ENCODE data around the gene WLS. TPM values are rescaled to one million over a fixed set of nuclear protein-coding genes. Genes with fewer than 3 reads are reported as not detected.

WLS gene
- total and polyA plus RNA-seq, 4 experiments from 2014 or later = not detected

DNA sequence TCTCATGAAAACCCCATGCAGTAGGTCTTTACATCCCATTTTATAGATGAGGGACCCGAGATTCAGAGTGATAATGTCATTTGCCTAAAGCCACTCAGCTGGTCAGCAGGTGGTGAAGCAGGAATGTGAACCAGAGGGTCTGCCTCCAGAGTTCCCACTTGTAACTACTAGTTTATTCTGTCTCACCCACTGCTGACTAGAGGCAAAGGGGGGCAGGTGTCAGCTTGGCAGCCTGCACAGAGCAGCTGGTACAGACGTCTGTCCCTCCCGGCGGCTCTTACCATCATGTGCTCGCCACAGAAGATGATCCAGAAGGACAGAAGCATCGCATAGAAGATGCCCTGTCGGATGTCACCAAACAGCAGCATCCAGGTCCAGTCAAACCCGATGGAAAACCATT, 82.4 kb downstream of the WLS start:
- POLR2A ChIA-PET (ENCODE audit: partially characterized antibody) = no interaction called here
- H3K4me3 ChIP-seq (ENCODE audit: low read length in 2 of 2) = no peak overlapping the region
- H3K4me1 ChIP-seq (ENCODE audit: insufficient read depth, low read length) = no peaks in the 10 kb centered on the region
- Mint-ChIP-seq H3K27me3 (peaks cover 0 to 5% of the 10 kb centered on the region in 2 donors), H3K27ac (no peak overlapping the region), H3K4me1 (no peaks in the 10 kb centered on the region), H3K36me3 (no peaks in the 10 kb centered on the region), H3K9me3 (no peaks in the 10 kb centered on the region), H3K4me3 (no peak overlapping the region)
- H3K36me3 ChIP-seq (ENCODE audit: insufficient read depth, low read length) = no peaks in the 10 kb centered on the region
- CTCF ChIA-PET (ENCODE audit: partially characterized antibody) = no interaction called here
- H3K9me3 ChIP-seq (ENCODE audit: control insufficient read depth in 1 of 2, low read length in 2 of 2) = no peaks in the 10 kb centered on the region
- DNase-seq = no peak
- intact Hi-C loops (cut with micrococcal nuclease) = no loop called here
- no peak overlapping the region for H3K27ac ChIP-seq (ENCODE audit: low read depth, low read length)
- H3K27me3 ChIP-seq (ENCODE audit: insufficient read depth, low read length) = no peaks in the 10 kb centered on the region

DNA sequence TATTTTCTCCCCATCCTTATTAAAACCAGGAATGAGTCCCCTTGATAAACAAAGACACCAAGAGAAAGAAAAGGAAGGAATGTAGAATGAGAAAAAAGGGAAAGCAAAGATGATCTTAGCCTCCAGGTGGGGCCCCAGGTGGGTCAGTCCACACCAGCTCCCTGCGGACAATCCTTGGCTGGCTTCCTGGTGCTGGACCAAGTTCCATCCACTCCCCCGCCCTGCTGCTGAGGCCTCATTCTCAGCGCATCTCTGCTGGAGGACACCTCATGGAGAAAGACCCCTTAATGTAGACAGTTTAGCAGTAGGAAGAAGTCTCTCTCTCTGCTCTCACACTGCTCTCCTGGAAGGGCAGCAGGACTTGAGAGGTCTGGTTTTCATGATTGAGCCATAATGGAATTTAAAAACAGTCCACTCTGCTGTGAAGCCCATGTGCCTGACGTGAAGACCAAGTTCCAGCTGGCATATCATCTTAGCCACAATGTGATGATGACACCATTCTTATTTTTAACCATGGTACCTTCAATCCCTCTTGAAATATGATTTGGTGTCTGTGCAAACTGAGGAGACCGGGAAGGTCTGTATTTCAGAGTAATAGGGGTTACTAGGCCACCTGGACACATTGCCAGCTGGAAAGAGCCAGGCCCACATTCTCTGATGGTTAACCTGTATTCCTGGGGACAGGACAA, 83.1 kb downstream of the WLS start:
- ChIA-PET CTCF (ENCODE audit: partially characterized antibody) (no interaction called here), POLR2A (ENCODE audit: partially characterized antibody) (no interaction called here)
- Histone ChIP-seq H3K4me1 (ENCODE audit: insufficient read depth, low read length) (no peaks in the 10 kb centered on the region), H3K4me3 (ENCODE audit: low read length in 2 of 2) (no peak overlapping the region), H3K36me3 (ENCODE audit: insufficient read depth, low read length) (no peaks in the 10 kb centered on the region), H3K27ac (ENCODE audit: low read depth, low read length) (no peak overlapping the region), H3K9me3 (ENCODE audit: control insufficient read depth in 1 of 2, low read length in 2 of 2) (no peaks in the 10 kb centered on the region), H3K27me3 (ENCODE audit: insufficient read depth, low read length) (no peaks in the 10 kb centered on the region)
- Mint-ChIP-seq H3K36me3 (no peaks in the 10 kb centered on the region), H3K9me3 (no peaks in the 10 kb centered on the region), H3K27ac (no peak overlapping the region), H3K4me1 (no peaks in the 10 kb centered on the region), H3K27me3 (peaks cover 0 to 5% of the 10 kb centered on the region in 2 donors), H3K4me3 (no peak overlapping the region)
- intact Hi-C loops (cut with micrococcal nuclease) = no loop called here
- DNase-seq = no peak

DNA sequence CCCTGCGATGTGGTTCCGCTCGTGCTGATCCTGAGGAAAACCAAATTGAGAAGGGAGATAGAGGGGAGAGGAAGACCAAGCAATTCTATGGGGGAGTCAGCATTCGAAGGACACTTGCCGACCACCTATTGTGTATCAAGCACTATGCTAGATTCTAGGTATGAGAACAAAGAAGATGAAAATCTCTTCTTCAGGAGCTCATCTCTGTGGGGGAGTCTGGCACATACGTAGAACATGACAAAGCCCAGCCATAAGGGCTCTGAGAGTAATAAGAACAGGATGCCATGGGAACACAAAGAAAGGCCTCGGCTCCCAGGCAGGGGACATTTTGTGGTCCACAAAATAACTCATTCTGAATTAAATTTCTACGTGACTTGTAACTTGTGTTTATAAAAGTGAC, 83.7 kb downstream of the WLS start:
- Mint-ChIP-seq H3K9me3 (no peaks in the 10 kb centered on the region), H3K36me3 (no peaks in the 10 kb centered on the region), H3K27me3 (peaks cover 0 to 5% of the 10 kb centered on the region in 2 donors), H3K27ac (no peak overlapping the region), H3K4me3 (no peak overlapping the region), H3K4me1 (no peaks in the 10 kb centered on the region)
- intact Hi-C loops (cut with micrococcal nuclease) = no loop called here
- no peak overlapping the region for H3K4me3 ChIP-seq (ENCODE audit: low read length in 2 of 2)
- CTCF ChIA-PET (ENCODE audit: partially characterized antibody) = no interaction called here
- no peaks in the 10 kb centered on the region for H3K36me3 ChIP-seq (ENCODE audit: insufficient read depth, low read length)
- no peaks in the 10 kb centered on the region for H3K9me3 ChIP-seq (ENCODE audit: control insufficient read depth in 1 of 2, low read length in 2 of 2)
- POLR2A ChIA-PET (ENCODE audit: partially characterized antibody) = no interaction called here
- DNase-seq = no peak
- H3K4me1 ChIP-seq (ENCODE audit: insufficient read depth, low read length) = no peaks in the 10 kb centered on the region
- H3K27ac ChIP-seq (ENCODE audit: low read depth, low read length) = no peak overlapping the region
- no peaks in the 10 kb centered on the region for H3K27me3 ChIP-seq (ENCODE audit: insufficient read depth, low read length)

DNA sequence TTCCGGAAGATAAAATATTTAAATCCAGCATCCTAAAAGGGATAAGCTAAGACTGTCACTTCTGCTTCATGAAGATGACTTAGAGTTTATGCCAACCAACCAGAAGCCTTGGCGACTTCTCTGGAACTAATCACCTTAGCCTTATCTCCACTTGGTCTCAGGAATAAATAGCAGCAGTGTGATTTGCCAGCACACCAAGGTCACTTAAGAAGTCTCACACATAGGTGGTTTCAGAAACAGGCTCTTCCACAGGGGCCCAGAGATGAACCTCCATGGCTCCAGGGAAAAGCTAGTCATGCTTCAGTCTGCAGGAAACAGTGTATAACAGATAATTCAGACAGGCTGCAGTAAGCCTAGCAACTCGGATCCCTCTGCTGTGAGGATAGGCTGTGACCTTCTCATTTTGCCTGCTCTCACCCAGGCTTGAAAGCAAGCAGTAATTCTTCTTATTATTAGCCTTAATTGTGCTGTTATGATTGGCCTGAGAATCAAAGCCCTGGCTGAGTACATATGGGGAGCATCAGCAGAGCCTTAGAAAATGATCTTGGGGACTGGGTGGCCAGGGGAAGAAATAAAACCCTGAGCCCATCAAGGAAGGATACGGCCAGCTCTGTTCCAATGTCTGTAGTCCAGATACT, 84.7 kb downstream of the WLS start:
- DNase-seq = no peak
- H3K4me1 Mint-ChIP-seq = no peaks in the 10 kb centered on the region
- Histone ChIP-seq H3K9me3 (ENCODE audit: control insufficient read depth in 1 of 2, low read length in 2 of 2) (no peaks in the 10 kb centered on the region), H3K4me3 (ENCODE audit: low read length in 2 of 2) (no peak overlapping the region), H3K27ac (ENCODE audit: low read depth, low read length) (no peak overlapping the region), H3K4me1 (ENCODE audit: insufficient read depth, low read length) (no peaks in the 10 kb centered on the region), H3K36me3 (ENCODE audit: insufficient read depth, low read length) (no peaks in the 10 kb centered on the region), H3K27me3 (ENCODE audit: insufficient read depth, low read length) (no peaks in the 10 kb centered on the region)
- no peaks in the 10 kb centered on the region for H3K36me3 Mint-ChIP-seq
- peaks cover 0 to 5% of the 10 kb centered on the region in 2 donors for H3K27me3 Mint-ChIP-seq
- no peak overlapping the region for H3K4me3 Mint-ChIP-seq
- intact Hi-C loops (cut with micrococcal nuclease) = no loop called here
- H3K27ac Mint-ChIP-seq = no peak overlapping the region
- no peaks in the 10 kb centered on the region for H3K9me3 Mint-ChIP-seq
- ChIA-PET POLR2A (ENCODE audit: partially characterized antibody) (no interaction called here), CTCF (ENCODE audit: partially characterized antibody) (no interaction called here)

DNA sequence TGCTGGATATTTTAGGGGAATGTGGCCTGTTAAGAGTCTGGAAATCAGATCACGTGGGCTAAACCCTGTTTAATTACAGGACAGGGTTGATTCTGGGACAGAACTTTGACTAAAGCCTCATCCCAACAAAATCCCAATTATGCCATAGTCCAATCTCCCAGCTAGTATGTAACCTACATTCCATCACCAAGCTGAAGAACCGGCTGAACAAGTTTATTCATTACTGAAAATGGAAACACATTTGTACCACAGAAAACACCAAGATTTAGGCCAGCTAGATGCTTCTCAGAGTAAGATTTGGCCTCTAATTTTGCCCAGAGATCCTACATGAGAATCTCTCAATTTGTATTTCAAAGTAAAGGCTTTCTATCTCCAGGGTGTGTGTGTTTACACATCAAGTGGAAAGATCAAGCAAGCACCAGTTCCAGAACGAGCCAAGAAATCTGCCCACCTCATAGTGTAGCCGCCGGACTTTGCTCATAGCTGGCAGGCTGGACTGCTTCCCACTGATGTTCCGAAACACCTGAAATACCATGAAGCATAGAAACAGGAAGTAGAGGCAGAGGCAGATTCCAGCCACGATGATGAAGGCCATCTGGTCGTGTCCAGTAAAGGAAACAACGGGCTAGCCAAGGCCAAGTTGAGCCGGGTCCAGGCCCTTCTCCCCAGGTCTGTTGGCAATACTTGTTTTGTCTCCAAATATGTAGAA, 86.8 kb downstream of the WLS start:
- intact Hi-C loops (cut with micrococcal nuclease) = no loop called here
- no peaks in the 10 kb centered on the region for H3K36me3 Mint-ChIP-seq
- no peaks in the 10 kb centered on the region for H3K9me3 Mint-ChIP-seq
- POLR2A ChIA-PET (ENCODE audit: partially characterized antibody) = no interaction called here
- Histone ChIP-seq H3K9me3 (ENCODE audit: control insufficient read depth in 1 of 2, low read length in 2 of 2) (no peaks in the 10 kb centered on the region), H3K4me1 (ENCODE audit: insufficient read depth, low read length) (no peaks in the 10 kb centered on the region), H3K27ac (ENCODE audit: low read depth, low read length) (no peak overlapping the region), H3K4me3 (ENCODE audit: low read length in 2 of 2) (no peak overlapping the region), H3K27me3 (ENCODE audit: insufficient read depth, low read length) (no peaks in the 10 kb centered on the region), H3K36me3 (ENCODE audit: insufficient read depth, low read length) (no peaks in the 10 kb centered on the region)
- no peak overlapping the region for H3K27ac Mint-ChIP-seq
- H3K4me1 Mint-ChIP-seq = no peaks in the 10 kb centered on the region
- no peak overlapping the region for H3K4me3 Mint-ChIP-seq
- H3K27me3 Mint-ChIP-seq = peaks cover 0 to 5% of the 10 kb centered on the region in 2 donors
- CTCF ChIA-PET (ENCODE audit: partially characterized antibody) = no interaction called here
- no peak for DNase-seq

GRCh38 chr1:68144856-68145255, 87.5 kb downstream of the WLS start:
- Histone ChIP-seq H3K4me1 (ENCODE audit: insufficient read depth, low read length) (no peaks in the 10 kb centered on the region), H3K9me3 (ENCODE audit: control insufficient read depth in 1 of 2, low read length in 2 of 2) (no peaks in the 10 kb centered on the region), H3K36me3 (ENCODE audit: insufficient read depth, low read length) (no peaks in the 10 kb centered on the region), H3K4me3 (ENCODE audit: low read length in 2 of 2) (no peak overlapping the region), H3K27ac (ENCODE audit: low read depth, low read length) (no peak overlapping the region), H3K27me3 (ENCODE audit: insufficient read depth, low read length) (no peaks in the 10 kb centered on the region)
- no peaks in the 10 kb centered on the region for H3K4me1 Mint-ChIP-seq
- intact Hi-C loops (cut with micrococcal nuclease) = no loop called here
- CTCF ChIA-PET (ENCODE audit: partially characterized antibody) = no interaction called here
- no peaks in the 10 kb centered on the region for H3K36me3 Mint-ChIP-seq
- POLR2A ChIA-PET (ENCODE audit: partially characterized antibody) = no interaction called here
- H3K27me3 Mint-ChIP-seq = peaks cover 0 to 5% of the 10 kb centered on the region in 2 donors
- H3K9me3 Mint-ChIP-seq = no peaks in the 10 kb centered on the region
- H3K27ac Mint-ChIP-seq = no peak overlapping the region
- H3K4me3 Mint-ChIP-seq = no peak overlapping the region
- no peak for DNase-seq

DNA sequence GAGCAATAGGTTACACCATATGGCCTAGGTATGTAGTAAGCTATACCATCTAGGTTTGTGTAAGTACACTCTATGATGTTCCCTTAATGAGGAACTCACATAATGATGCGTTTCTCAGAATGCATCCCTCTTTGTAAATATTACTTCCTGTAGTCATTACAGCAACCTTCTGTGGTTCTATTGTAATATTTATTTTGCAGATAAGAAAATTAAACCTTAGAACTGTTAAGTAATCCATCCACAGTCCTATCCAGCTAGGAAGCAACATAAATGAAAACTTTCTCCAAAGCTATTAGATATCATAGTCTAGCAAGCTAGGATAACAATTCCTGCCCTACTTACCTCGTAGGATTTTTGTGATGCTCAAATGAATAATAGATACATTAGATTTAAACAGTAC, 88.7 kb downstream of the WLS start:
- Histone ChIP-seq H3K9me3 (ENCODE audit: control insufficient read depth in 1 of 2, low read length in 2 of 2) (no peaks in the 10 kb centered on the region), H3K27ac (ENCODE audit: low read depth, low read length) (no peak overlapping the region), H3K4me3 (ENCODE audit: low read length in 2 of 2) (no peak overlapping the region), H3K4me1 (ENCODE audit: insufficient read depth, low read length) (no peaks in the 10 kb centered on the region), H3K27me3 (ENCODE audit: insufficient read depth, low read length) (no peaks in the 10 kb centered on the region), H3K36me3 (ENCODE audit: insufficient read depth, low read length) (no peaks in the 10 kb centered on the region)
- POLR2A ChIA-PET (ENCODE audit: partially characterized antibody) = no interaction called here
- CTCF ChIA-PET (ENCODE audit: partially characterized antibody) = no interaction called here
- Mint-ChIP-seq H3K4me3 (no peak overlapping the region), H3K36me3 (no peaks in the 10 kb centered on the region), H3K9me3 (no peaks in the 10 kb centered on the region), H3K27me3 (peaks cover 2 to 3% of the 10 kb centered on the region in 2 donors), H3K4me1 (no peaks in the 10 kb centered on the region), H3K27ac (no peak overlapping the region)
- intact Hi-C loops (cut with micrococcal nuclease) = no loop called here
- no peak for DNase-seq

Data from CD4-positive, alpha-beta memory T cell (primary cell).